ENCODE measurements around the gene HDHD5. TPM values are rescaled to one million over a fixed set of nuclear protein-coding genes. Genes with fewer than 3 reads are reported as not detected.

The HDHD5 gene
- total RNA-seq, 1 donor from 2014 or later: 44.3 TPM

DNA sequence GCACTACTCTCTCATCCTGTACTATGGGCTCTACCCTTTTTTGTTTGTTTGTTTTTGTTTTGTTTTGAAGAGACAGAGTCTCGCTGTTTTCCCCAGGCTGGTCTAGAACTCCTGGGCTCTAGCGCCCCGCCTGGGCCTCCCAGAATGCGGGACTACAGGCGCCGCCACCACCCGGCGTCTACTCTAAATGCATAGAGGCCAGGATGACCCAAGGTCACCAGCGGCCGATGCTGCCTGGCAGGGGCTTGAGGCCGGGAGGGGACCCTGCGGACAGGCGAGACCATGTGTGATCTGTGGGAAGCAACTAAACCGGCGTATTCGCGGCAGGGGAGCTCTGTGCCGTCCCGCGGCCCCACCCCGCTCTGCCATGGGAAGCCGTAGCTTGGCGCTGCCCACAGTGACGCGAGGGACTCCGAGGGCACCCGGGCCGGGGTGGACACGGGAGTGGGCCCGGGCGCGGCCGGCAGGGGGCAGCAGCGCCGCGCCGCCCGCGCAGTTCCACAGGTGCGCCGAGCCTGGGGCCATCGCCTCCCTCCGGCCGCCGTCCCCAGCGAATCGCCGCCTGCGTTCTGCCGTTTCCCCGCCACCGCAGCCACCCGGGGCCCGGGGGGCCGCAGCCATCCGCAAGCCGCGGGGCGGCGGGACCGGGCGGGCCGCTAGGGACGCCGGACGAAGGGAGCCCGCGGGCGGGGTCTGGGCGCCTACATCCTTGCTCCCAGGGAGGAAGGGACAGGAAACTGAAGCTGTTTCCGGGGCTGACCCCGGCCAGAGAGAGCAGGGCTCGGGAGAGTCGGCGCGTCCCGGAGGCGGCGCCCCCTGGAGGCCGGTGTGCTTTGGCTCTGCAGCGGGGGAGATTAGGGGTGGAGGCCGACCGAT is 12.3 kb upstream of the HDHD5 start:
- Mint-ChIP-seq H3K4me1 (ENCODE audit: low read depth) (peaks cover 2% of the 10 kb centered on the region), H3K9me3 (no peaks in the 10 kb centered on the region), H3K4me3 (ENCODE audit: low read depth) (peak overlapping the region; percentile 79), H3K27me3 (ENCODE audit: low read depth) (peaks cover 6% of the 10 kb centered on the region), H3K27ac (peak overlapping the region; percentile 50), H3K36me3 (ENCODE audit: low read depth) (no peaks in the 10 kb centered on the region)
- intact Hi-C loops (cut with micrococcal nuclease): loop anchor here (1.0 to 10.0 kb wide), 4 partner anchors 83 to 330 kb away; no protein-coding TSS in a partner anchor
- peak; percentile 71 for DNase-seq (ENCODE audit: low spot score)

DNA sequence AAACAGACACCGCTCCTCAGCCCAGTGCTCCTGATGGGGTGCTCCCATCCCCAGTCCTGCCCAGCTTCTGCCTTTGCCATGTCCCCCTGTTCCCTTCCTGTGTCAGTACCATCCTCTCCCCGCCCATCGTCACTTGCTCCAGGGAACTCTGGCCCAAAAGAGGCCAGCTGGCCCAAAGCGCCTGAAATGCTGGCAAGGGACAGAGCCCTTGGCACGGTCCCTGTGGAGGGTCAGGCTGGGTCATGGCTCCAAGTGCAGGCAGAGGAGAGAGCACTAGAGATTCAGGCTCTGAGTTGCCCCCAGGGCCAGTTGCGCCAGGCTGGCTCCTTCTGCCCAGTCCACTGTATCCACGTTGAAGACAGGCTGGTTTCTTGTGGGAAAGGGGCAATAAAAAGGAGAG is 8.4 kb upstream of the HDHD5 start:
- H3K4me3 Mint-ChIP-seq (ENCODE audit: low read depth): no peak overlapping the region
- H3K9me3 Mint-ChIP-seq: no peaks in the 10 kb centered on the region
- no peaks in the 10 kb centered on the region for H3K36me3 Mint-ChIP-seq (ENCODE audit: low read depth)

DNA sequence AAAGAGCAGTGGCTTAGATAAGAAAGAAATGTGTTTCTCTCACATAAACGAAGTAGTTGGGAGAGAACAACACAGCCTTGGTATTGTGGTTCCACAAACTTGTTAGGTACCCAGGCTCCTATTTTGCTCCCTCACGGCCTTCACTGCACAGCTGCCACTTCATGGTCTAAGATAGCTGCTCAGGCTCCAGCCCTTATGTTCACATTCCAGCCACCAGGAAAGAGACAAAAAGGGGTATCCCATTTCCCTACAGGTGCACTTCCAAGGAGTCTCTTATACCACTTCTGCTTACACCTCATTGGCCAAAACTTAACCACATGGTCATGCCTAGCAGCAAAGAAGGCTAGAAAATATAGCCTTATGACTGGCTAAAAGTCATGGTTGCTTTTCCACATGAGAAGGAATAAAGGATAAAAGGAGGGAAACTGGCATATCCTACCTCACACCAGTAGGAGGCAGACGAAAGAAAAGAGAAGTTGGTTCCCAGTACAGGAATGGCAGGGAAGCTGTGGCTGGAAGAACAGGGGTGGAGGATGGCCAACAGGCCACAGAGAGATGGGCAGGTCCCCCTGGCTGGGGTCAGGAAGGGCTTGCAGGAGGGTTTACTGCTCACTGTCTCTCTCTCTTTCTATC is 5.4 kb upstream of the HDHD5 start:
- H3K27me3 Mint-ChIP-seq (ENCODE audit: low read depth): peaks cover 7% of the 10 kb centered on the region
- DNase-seq (ENCODE audit: low spot score): no peak
- H3K9me3 Mint-ChIP-seq: no peaks in the 10 kb centered on the region
- intact Hi-C loops (cut with micrococcal nuclease): no loop called here
- no peak overlapping the region for H3K4me3 Mint-ChIP-seq (ENCODE audit: low read depth)
- no peaks in the 10 kb centered on the region for H3K36me3 Mint-ChIP-seq (ENCODE audit: low read depth)
- peaks cover 5% of the 10 kb centered on the region for H3K4me1 Mint-ChIP-seq (ENCODE audit: low read depth)
- no peak overlapping the region for H3K27ac Mint-ChIP-seq

More for the DNA sequence above, 8.4 kb upstream of the HDHD5 start:
- no peak for DNase-seq (ENCODE audit: low spot score)
- H3K27me3 Mint-ChIP-seq (ENCODE audit: low read depth): peaks cover 7% of the 10 kb centered on the region
- peaks cover 2% of the 10 kb centered on the region for H3K4me1 Mint-ChIP-seq (ENCODE audit: low read depth)
- intact Hi-C loops (cut with micrococcal nuclease): no loop called here
- H3K27ac Mint-ChIP-seq: no peak overlapping the region

DNA sequence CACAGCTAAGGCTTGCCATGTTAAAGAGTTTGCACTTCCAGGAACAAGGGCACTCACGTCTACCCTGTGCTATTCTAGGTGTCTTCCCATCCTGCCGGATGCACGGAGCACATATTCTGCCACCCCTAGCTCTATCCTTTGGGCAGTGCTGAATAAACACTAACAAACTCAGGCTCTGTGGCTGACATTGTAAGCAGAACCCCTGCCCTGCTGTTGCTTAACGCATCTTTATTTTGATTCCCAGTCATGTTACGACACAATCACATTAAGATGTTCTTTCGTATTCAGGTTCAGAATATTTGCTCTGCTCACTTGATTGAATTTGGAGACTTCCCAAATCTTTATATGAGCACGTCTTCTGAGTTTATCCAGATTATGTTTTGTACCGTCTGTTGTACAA is 3.7 kb upstream of the HDHD5 start:
- peaks cover 6% of the 10 kb centered on the region for H3K27me3 Mint-ChIP-seq (ENCODE audit: low read depth)
- no peak overlapping the region for H3K27ac Mint-ChIP-seq
- intact Hi-C loops (cut with micrococcal nuclease): no loop called here
- H3K4me1 Mint-ChIP-seq (ENCODE audit: low read depth): peaks cover 10% of the 10 kb centered on the region
- no peak for DNase-seq (ENCODE audit: low spot score)
- no peak overlapping the region for H3K4me3 Mint-ChIP-seq (ENCODE audit: low read depth)
- no peaks in the 10 kb centered on the region for H3K9me3 Mint-ChIP-seq
- no peaks in the 10 kb centered on the region for H3K36me3 Mint-ChIP-seq (ENCODE audit: low read depth)

DNA sequence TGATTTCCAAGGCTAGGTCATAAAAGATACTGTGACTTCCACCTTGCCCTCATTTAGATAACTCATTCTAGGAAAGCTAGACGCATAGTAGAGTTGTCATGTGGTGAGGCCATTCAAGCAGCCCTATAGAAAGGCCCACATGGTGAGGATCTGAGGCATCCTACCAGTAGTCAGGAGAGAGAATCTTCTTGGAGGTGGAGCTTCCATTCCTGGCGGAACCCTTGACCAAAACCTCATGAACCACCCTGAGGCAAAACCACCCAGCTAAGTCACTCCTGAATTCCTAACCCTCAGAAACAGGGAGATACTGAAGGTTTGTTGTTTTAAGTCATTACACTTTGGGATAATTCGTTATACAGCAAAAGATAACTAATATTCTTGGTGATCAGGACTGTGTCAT is 2.9 kb upstream of the HDHD5 start:
- Mint-ChIP-seq H3K4me3 (ENCODE audit: low read depth) (no peak overlapping the region), H3K36me3 (ENCODE audit: low read depth) (no peaks in the 10 kb centered on the region), H3K4me1 (ENCODE audit: low read depth) (peaks cover 12% of the 10 kb centered on the region), H3K9me3 (no peaks in the 10 kb centered on the region), H3K27me3 (ENCODE audit: low read depth) (peaks cover 3% of the 10 kb centered on the region), H3K27ac (no peak overlapping the region)
- no peak for DNase-seq (ENCODE audit: low spot score)
- intact Hi-C loops (cut with micrococcal nuclease): no loop called here

DNA sequence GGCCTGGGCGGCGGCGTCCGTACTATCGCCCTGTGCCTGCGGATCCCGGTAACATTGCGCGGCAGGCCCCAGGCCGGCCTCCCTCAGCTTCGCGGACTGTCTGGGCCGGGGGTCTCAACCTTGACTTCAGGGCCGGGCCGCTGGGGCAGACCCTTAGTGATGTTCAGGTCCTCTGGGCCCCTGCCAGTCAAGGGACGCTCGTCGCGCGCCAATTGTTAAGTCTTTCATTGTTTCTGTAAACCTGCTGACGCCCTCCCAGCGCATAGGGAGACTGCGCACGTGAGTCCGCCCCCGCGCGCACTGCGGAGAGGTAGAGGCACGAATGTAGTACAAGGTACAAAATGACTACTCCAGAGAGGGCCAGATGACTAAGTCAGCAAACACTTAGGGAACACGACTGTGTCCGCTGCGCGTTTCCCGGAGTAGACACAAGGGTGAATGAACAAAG is 451 bp upstream of the HDHD5 start:
- intact Hi-C loops (cut with micrococcal nuclease): loop anchor here (2.0 to 5.0 kb wide), 3 partner anchors 42 to 75 kb away; partner anchors contain the start of genes ADA2 and IL17RA
- DNase-seq (ENCODE audit: low spot score): no peak
- H3K27me3 Mint-ChIP-seq (ENCODE audit: low read depth): no peaks in the 10 kb centered on the region
- H3K36me3 Mint-ChIP-seq (ENCODE audit: low read depth): peaks cover 6% of the 10 kb centered on the region
- H3K4me3 Mint-ChIP-seq (ENCODE audit: low read depth): peak overlapping the region; percentile 83
- H3K4me1 Mint-ChIP-seq (ENCODE audit: low read depth): peaks cover 21% of the 10 kb centered on the region
- H3K9me3 Mint-ChIP-seq: no peaks in the 10 kb centered on the region
- peak overlapping the region; percentile 28 for H3K27ac Mint-ChIP-seq

DNA sequence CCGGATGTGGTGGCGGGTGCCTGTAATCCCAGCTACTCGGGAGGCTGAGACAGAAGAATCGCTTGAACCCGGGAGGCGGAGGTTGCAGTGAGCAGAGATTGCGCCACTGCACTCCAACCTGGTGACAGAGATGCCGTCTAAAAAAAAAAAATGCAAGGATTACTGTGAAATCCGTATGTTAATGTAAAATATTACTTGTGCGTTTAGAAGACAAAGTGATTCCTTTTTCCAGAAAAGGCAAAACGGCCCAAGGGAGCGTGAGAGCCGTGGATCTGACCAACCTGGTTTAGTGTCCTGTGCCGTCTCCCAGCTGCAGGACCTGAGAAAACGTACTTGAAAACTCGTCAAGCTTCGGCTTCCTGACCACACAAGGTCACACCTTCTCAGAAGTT is 905 bp downstream of the HDHD5 start:
- H3K36me3 Mint-ChIP-seq (ENCODE audit: low read depth): peaks cover 6% of the 10 kb centered on the region
- H3K27ac Mint-ChIP-seq: peak overlapping the region; percentile 58
- intact Hi-C loops (cut with micrococcal nuclease): loop anchor here (2.0 to 5.0 kb wide), 3 partner anchors 41 to 73 kb away; partner anchors contain the start of genes ADA2 and IL17RA
- H3K4me1 Mint-ChIP-seq (ENCODE audit: low read depth): peaks cover 21% of the 10 kb centered on the region
- no peak for DNase-seq (ENCODE audit: low spot score)
- no peaks in the 10 kb centered on the region for H3K27me3 Mint-ChIP-seq (ENCODE audit: low read depth)
- H3K9me3 Mint-ChIP-seq: no peaks in the 10 kb centered on the region
- peak overlapping the region; percentile 83 for H3K4me3 Mint-ChIP-seq (ENCODE audit: low read depth)

DNA sequence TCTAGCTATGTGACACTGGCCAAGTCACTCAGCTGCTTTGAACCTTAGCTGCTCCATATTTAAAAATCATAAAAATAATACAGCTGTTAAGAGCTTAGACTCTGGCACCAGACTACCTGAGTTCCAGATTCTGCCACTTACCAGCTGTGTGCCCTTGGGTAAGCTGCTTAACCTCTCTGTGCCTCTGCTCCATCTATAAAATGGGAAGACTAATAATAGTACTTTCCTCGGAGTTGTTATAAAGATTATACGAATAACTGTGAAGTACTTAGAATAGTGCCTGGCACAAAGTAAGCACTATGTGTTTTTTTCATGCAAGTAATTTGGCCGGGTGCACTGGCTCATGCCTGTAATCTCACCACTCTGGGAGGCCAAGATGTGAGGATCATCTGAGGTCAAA is 1.4 kb downstream of the HDHD5 start:
- no peak overlapping the region for H3K27ac Mint-ChIP-seq
- H3K4me3 Mint-ChIP-seq (ENCODE audit: low read depth): peak overlapping the region; percentile 83
- intact Hi-C loops (cut with micrococcal nuclease): loop anchor here (2.0 to 5.0 kb wide), 3 partner anchors 40 to 73 kb away; partner anchors contain the start of genes ADA2 and IL17RA

DNA sequence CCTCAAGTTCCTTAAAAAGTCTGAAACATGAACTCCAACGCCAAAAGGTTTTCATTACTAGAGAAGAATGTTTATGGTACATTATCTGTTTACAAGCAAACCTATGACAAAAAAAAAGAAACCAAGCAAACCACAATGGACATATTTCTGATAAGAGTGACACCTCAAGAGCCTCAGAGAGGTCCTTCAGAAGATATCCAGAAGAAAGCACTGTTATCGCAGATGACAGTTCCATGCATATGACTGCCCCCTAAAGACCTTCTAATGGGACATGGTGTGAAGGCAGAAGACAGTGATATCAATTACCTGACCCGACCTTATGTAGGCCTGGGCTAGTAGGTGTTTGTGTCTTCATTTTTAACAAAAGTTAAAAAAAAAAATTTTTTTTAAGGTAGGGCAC is 3.1 kb downstream of the HDHD5 start:
- no peaks in the 10 kb centered on the region for H3K27me3 Mint-ChIP-seq (ENCODE audit: low read depth)
- no peaks in the 10 kb centered on the region for H3K9me3 Mint-ChIP-seq
- peak overlapping the region; percentile 33 for H3K4me3 Mint-ChIP-seq (ENCODE audit: low read depth)
- peaks cover 12% of the 10 kb centered on the region for H3K36me3 Mint-ChIP-seq (ENCODE audit: low read depth)
- H3K27ac Mint-ChIP-seq: no peak overlapping the region
- no peak for DNase-seq (ENCODE audit: low spot score)
- intact Hi-C loops (cut with micrococcal nuclease): loop anchor here (5.0 kb wide), 2 partner anchors 39 to 61 kb away; partner anchors contain the start of gene ADA2
- peaks cover 21% of the 10 kb centered on the region for H3K4me1 Mint-ChIP-seq (ENCODE audit: low read depth)

More for the DNA sequence above, 1.4 kb downstream of the HDHD5 start:
- Mint-ChIP-seq H3K27me3 (ENCODE audit: low read depth) (no peaks in the 10 kb centered on the region), H3K9me3 (no peaks in the 10 kb centered on the region), H3K36me3 (ENCODE audit: low read depth) (peaks cover 6% of the 10 kb centered on the region), H3K4me1 (ENCODE audit: low read depth) (peaks cover 21% of the 10 kb centered on the region)
- DNase-seq (ENCODE audit: low spot score): no peak

DNA sequence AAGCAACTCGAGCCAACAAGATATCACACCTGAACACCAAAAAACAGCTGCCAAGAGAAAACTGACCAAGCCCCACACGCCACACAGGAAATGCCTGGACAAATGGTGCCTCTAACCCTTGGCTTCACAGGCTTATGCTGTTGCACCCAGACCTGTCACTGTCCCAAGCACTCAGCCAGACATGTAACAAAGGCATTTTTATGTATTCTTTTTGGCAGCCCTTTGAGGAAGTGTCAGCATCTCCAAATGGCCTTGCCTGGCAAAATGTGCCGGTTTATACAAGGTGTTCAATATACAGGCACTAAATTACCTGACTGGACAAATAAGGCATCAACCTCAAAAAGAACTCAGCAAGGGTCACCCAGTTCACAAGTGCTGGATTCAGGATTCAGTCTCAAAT is 6.1 kb downstream of the HDHD5 start:
- Mint-ChIP-seq H3K4me1 (ENCODE audit: low read depth) (peaks cover 12% of the 10 kb centered on the region), H3K4me3 (ENCODE audit: low read depth) (no peak overlapping the region), H3K9me3 (no peaks in the 10 kb centered on the region), H3K27ac (no peak overlapping the region), H3K36me3 (ENCODE audit: low read depth) (peaks cover 18% of the 10 kb centered on the region), H3K27me3 (ENCODE audit: low read depth) (no peaks in the 10 kb centered on the region)
- DNase-seq (ENCODE audit: low spot score): no peak
- intact Hi-C loops (cut with micrococcal nuclease): no loop called here

DNA sequence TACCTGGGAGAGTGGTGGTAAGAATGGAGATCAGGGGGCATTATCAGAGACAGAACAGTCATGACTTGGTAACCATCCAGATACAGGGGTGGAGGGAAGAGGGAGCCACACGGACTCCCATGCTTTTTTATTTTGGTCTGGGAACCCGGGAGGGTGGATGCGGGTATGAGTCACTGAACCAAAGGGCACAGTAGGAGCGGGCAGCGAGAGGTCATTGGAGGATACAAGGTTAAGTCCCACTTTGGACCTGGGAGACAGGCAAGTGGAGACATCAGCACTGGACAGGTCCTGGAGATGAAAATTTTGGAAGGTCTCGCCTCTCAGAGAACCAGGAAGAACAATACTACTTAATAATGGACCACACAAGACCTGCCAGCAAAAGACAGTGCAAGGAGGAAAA is 6.7 kb downstream of the HDHD5 start:
- peaks cover 23% of the 10 kb centered on the region for H3K36me3 Mint-ChIP-seq (ENCODE audit: low read depth)
- peaks cover 9% of the 10 kb centered on the region for H3K4me1 Mint-ChIP-seq (ENCODE audit: low read depth)
- no peaks in the 10 kb centered on the region for H3K9me3 Mint-ChIP-seq
- intact Hi-C loops (cut with micrococcal nuclease): no loop called here
- no peak for DNase-seq (ENCODE audit: low spot score)
- H3K4me3 Mint-ChIP-seq (ENCODE audit: low read depth): no peak overlapping the region
- H3K27ac Mint-ChIP-seq: no peak overlapping the region
- H3K27me3 Mint-ChIP-seq (ENCODE audit: low read depth): no peaks in the 10 kb centered on the region

DNA sequence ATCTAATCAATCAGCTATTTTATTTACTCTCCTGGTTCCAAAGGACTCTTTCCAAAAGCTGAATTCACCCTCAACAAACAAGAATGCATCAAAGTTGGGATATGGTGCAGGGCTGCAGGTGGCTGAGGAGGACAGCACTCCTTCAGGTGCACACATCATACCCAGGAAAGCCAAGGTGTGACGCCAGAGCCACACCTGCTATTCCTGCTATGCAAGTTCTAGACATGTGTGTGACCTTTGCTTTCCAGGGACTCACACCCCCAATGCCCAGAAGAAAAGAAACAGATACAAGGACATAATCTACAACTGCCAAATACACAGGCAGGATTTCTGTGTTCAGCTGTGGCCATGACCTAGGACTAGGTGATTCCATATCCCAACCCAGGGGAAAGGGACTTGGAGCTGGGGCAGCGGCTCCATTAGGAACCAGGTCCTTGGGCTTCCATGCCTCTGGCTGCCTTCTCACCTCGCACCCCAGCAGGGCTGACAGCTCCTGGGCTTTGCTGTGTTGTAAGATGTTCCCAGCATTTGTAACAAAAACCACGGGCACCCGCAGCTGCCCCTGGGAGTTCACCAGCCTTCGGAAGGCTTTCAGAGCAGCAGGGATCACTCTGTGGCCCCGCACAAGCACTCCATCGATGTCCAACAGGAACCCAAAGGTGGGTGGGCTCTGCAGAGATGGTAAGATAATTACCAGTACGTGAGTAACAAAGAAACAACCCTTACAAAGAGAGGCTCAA is 9.8 kb downstream of the HDHD5 start:
- DNase-seq (ENCODE audit: low spot score): no peak
- H3K4me3 Mint-ChIP-seq (ENCODE audit: low read depth): no peak overlapping the region
- no peaks in the 10 kb centered on the region for H3K9me3 Mint-ChIP-seq
- no peaks in the 10 kb centered on the region for H3K4me1 Mint-ChIP-seq (ENCODE audit: low read depth)
- H3K27ac Mint-ChIP-seq: no peak overlapping the region
- intact Hi-C loops (cut with micrococcal nuclease): no loop called here
- no peaks in the 10 kb centered on the region for H3K27me3 Mint-ChIP-seq (ENCODE audit: low read depth)
- H3K36me3 Mint-ChIP-seq (ENCODE audit: low read depth): peaks cover 18% of the 10 kb centered on the region

Data from activated T-helper 2 cell treated with anti-CD3 and anti-CD28 coated beads, Interferon-gamma antibody, Interleukin-2, Interleukin-4, amounts not matched to agents 10 μg/mL and 5 μg/mL and 100 μg/mL, durations not matched to agents 14 hours and 24 hours and 36 hours (primary cell).